ENCODE data around the gene BTBD19. TPM values are rescaled to one million over a fixed set of nuclear protein-coding genes. Genes with fewer than 3 reads are reported as not detected.
A peak's percentile ranks its signal among the peaks of the same experiment; 100 is the strongest.

Gene BTBD19
- total RNA-seq, 1 experiment from 2014 or later = 15.5 TPM

GRCh38 chr1:44862829-44863401 is 54.6 kb downstream of the BTBD19 start:
- no peak overlapping the region for H3K4me3 Mint-ChIP-seq (ENCODE audit: unreplicated experiment)
- no TSS peak for BruUV-seq (replicated peaks)
- peaks cover 17% of the 10 kb centered on the region for H3K36me3 Mint-ChIP-seq (ENCODE audit: insufficient read depth, unreplicated experiment)
- no peaks in the 10 kb centered on the region for H3K4me1 Mint-ChIP-seq (ENCODE audit: insufficient read depth, unreplicated experiment)
- DNase-seq (ENCODE audit: unreplicated experiment) = peak; percentile 11
- POLR2A ChIA-PET = interaction anchor here (1.0 to 1.4 kb wide), 2 partner anchors 10 to 24 kb away, joined by 3 read pairs; no protein-coding TSS in a partner anchor
- no peak overlapping the region for H3K27ac Mint-ChIP-seq (ENCODE audit: low read depth, unreplicated experiment)
- H3K27me3 Mint-ChIP-seq (ENCODE audit: insufficient read depth, unreplicated experiment) = no peaks in the 10 kb centered on the region
- CTCF ChIA-PET = no interaction called here
- no peak for TF ChIP-seq CTCF (IDR thresholded peaks at IDR 0.05; ENCODE audit: unreplicated experiment)
- no peaks in the 10 kb centered on the region for H3K9me3 Mint-ChIP-seq (ENCODE audit: unreplicated experiment)
- intact Hi-C loops (cut with micrococcal nuclease) = no loop called here

Other genes with a start within 250 kb of the BTBD19 start
- 2.2 TPM in 2 replicates for gene TMEM53, start 134.0 kb upstream of the BTBD19 start, total RNA-seq (2022)
- gene ARMH1, start 133.8 kb upstream of the BTBD19 start, total RNA-seq (2022) = 0.65 and 0.96 TPM in 2 replicates
- gene RNU5D-1, start 77.4 kb upstream of the BTBD19 start, total RNA-seq (2022) = not detected in 2 replicates
- gene KIF2C, start 68.7 kb upstream of the BTBD19 start, total RNA-seq (2022) = 20.8 and 25.1 TPM in 2 replicates
- 2,454 and 2,713 TPM in 2 replicates for gene RPS8, start 33.0 kb upstream of the BTBD19 start, total RNA-seq (2022)
- 0.35 and 0.49 TPM in 2 replicates for gene BEST4, start 20.4 kb upstream of the BTBD19 start, total RNA-seq (2022)
- 47.2 and 68.0 TPM in 2 replicates for gene PLK3, start 8.1 kb upstream of the BTBD19 start, total RNA-seq (2022)
- gene DYNLT4, start 1.2 kb upstream of the BTBD19 start, total RNA-seq (2022) = not detected in 2 replicates
- 0.56 and 0.79 TPM in 2 replicates for gene PTCH2, start 34.7 kb downstream of the BTBD19 start, total RNA-seq (2022)
- gene EIF2B3, start 178.1 kb downstream of the BTBD19 start, total RNA-seq (2022) = 49.4 and 55.5 TPM in 2 replicates
- 20.2 and 29.2 TPM in 2 replicates for gene HECTD3, start 202.8 kb downstream of the BTBD19 start, total RNA-seq (2022)
- 76.9 and 84.7 TPM in 2 replicates for gene UROD, start 203.7 kb downstream of the BTBD19 start, total RNA-seq (2022)